H1 (cell line): Measurements from ENCODE around the gene MXI1.

Source experiments
- EP300 ChIP-seq, 2 experiments: IDR thresholded peaks; 1 replicate in 1 of 2; 2 replicates in 1 of 2; pipeline ENCODE4 v1.6.1; 2011 to 2012; ENCODE audit warnings: low read depth in 2 of 2, low read length in 2 of 2, mild to moderate bottlenecking in 2 of 2, borderline replicate concordance in 1 of 2, inconsistent platforms in 1 of 2, moderate library complexity in 1 of 2
- HDAC2 ChIP-seq, 2 experiments: fragments of 300-600 bp in 1 of 2; sonication (generic) in 1 of 2; IDR thresholded peaks; 2 replicates each; pipeline ENCODE4 v1.6.1; 2011 to 2012; ENCODE audit warnings: low read depth in 2 of 2, low read length in 2 of 2, mild to moderate bottlenecking in 2 of 2, moderate library complexity in 2 of 2, borderline replicate concordance in 1 of 2, inconsistent platforms in 1 of 2
- TF ChIP-seq, protein P1 (sequence below): IDR thresholded peaks from 2 replicates; pipeline ENCODE4 v1.6.1; 2012; ENCODE audit warnings: inconsistent platforms
- TF ChIP-seq, protein P2 (sequence below), 3 experiments: IDR thresholded peaks; 1 replicate in 2 of 3; 2 replicates in 1 of 3; pipeline versions ENCODE4 v1.5.1 to v1.6.1; 2011; ENCODE audit warnings: low read length in 3 of 3, mild to moderate bottlenecking in 3 of 3, inconsistent platforms in 2 of 3, low read depth in 1 of 3, moderate library complexity in 1 of 3; ENCODE audit not compliant: insufficient read depth in 1 of 3; ENCODE audit errors: control extremely low read depth in 1 of 3

DNA sequence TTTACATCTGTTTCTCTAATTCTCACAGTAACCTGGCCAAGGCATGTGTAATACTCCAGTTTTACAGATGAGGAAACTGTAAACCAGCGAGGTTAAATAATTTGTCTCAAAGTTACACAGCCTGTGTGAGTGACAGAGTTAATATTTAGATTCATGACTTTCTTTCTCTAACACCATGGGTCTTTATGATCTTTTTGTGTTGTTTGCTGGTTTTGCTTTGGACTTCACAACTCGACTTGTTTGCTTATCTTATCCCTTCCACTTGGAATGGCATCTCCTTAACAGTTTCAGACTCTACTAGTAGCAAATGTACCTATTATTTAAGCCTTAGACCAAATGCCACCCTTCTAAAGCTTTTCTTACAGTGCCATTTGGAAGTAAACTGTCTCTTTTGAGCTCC, 34.4 kb downstream of the MXI1 start:
- TF ChIP-seq, protein P1, sequence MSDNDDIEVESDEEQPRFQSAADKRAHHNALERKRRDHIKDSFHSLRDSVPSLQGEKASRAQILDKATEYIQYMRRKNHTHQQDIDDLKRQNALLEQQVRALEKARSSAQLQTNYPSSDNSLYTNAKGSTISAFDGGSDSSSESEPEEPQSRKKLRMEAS, result no peak
- TF ChIP-seq EP300 (IDR thresholded peaks at IDR 0.05; ENCODE audit: borderline replicate concordance in 1 of 2, low read depth in 2 of 2, low read length in 2 of 2) (no peak), HDAC2 (IDR thresholded peaks at IDR 0.05; ENCODE audit: borderline replicate concordance in 1 of 2, low read depth in 2 of 2, low read length in 2 of 2) (no peak)
- TF ChIP-seq, protein P2, sequence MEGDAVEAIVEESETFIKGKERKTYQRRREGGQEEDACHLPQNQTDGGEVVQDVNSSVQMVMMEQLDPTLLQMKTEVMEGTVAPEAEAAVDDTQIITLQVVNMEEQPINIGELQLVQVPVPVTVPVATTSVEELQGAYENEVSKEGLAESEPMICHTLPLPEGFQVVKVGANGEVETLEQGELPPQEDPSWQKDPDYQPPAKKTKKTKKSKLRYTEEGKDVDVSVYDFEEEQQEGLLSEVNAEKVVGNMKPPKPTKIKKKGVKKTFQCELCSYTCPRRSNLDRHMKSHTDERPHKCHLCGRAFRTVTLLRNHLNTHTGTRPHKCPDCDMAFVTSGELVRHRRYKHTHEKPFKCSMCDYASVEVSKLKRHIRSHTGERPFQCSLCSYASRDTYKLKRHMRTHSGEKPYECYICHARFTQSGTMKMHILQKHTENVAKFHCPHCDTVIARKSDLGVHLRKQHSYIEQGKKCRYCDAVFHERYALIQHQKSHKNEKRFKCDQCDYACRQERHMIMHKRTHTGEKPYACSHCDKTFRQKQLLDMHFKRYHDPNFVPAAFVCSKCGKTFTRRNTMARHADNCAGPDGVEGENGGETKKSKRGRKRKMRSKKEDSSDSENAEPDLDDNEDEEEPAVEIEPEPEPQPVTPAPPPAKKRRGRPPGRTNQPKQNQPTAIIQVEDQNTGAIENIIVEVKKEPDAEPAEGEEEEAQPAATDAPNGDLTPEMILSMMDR (IDR thresholded peaks at IDR 0.05; ENCODE audit: control extremely low read depth in 1 of 3, insufficient read depth in 1 of 3, low read depth in 1 of 3, low read length in 3 of 3), result no peak
